Endothelial cell of umbilical vein (primary cell): ENCODE results near the gene TRIM2.

Source experiments
- EZH2 ChIP-seq: IDR thresholded peaks from 2 replicates; pipeline ENCODE4 v1.6.1; 2012; ENCODE audit warnings: borderline replicate concordance, low read depth, mild to moderate bottlenecking, moderate library complexity, low read length, inconsistent platforms; ENCODE audit not compliant: severe bottlenecking
- FOS ChIP-seq: IDR thresholded peaks from 2 replicates; pipeline ENCODE4 v1.6.1; 2011; ENCODE audit warnings: mild to moderate bottlenecking, low read length, moderate library complexity, borderline replicate concordance; ENCODE audit not compliant: insufficient read depth
- GATA2 ChIP-seq: IDR thresholded peaks from 2 replicates; pipeline ENCODE4 v1.7.0; 2011; ENCODE audit warnings: low read depth, mild to moderate bottlenecking, moderate library complexity, mixed read lengths, low read length; ENCODE audit not compliant: insufficient read length, insufficient read depth
- POLR2A ChIP-seq: IDR thresholded peaks from 2 replicates; pipeline ENCODE4 v1.6.1; 2012; ENCODE audit warnings: low read depth, mild to moderate bottlenecking, control low read depth, low read length
- POLR2AphosphoS5 ChIP-seq: IDR thresholded peaks from 2 replicates; pipeline ENCODE4 v1.6.1; 2012; ENCODE audit warnings: low read depth, mild to moderate bottlenecking, control low read depth, low read length, moderate library complexity; ENCODE audit not compliant: insufficient read depth
- TF ChIP-seq, protein P1 (sequence below), 2 donors: IDR thresholded peaks; 1 replicate in 1 of 2; 2 replicates in 1 of 2; pipeline ENCODE4 v1.5.1; 2011; ENCODE audit warnings: low read length in 2 of 2, mild to moderate bottlenecking in 2 of 2, moderate library complexity in 2 of 2, control low read depth in 1 of 2, inconsistent platforms in 1 of 2, low read depth in 1 of 2; ENCODE audit not compliant: insufficient read depth in 1 of 2; ENCODE audit errors: extremely low read depth in 1 of 2
- TF ChIP-seq, protein P2 (sequence below): IDR thresholded peaks from 2 replicates; pipeline ENCODE4 v1.6.1; 2011; ENCODE audit not compliant: insufficient read depth, insufficient read length

DNA sequence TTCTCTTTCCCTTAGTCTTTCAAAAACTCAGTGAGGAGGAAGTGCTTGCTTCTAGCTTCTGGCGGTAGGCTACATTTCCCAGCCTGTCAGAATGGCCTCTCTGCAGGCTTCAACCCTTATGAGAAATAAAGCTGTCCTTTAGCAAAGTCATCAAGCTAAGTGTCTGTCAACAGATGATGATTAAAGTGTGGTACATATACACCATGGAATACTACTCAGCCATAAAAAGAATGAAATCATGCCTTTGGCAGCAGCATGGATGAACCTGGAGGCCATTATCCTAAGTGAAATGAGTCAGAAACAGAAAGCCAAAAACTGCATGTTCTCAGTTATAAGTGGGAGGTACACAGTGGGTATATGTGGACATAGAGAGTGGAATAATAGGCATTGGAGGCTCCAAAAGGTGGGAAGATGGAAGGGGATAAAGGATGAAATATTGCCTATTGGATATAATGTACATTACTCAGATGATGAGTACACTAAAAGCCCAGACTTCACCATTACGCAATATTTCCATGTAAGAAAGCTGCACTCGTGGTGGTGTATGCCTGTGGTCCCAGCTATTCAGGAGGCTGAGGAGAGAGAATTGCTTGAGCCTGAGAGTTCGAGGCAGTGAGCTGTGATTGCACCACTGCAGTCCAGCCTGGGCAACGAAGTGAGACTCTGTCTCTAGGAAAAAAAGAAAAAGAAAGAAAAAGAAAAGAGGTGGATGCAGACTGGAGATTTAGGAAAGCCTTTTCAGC, 7.9 kb downstream of the TRIM2 start:
- TF ChIP-seq EZH2 (no peak), GATA2 (no peak), POLR2A (no peak), POLR2AphosphoS5 (no peak), FOS (no peak)
- TF ChIP-seq, protein P1, sequence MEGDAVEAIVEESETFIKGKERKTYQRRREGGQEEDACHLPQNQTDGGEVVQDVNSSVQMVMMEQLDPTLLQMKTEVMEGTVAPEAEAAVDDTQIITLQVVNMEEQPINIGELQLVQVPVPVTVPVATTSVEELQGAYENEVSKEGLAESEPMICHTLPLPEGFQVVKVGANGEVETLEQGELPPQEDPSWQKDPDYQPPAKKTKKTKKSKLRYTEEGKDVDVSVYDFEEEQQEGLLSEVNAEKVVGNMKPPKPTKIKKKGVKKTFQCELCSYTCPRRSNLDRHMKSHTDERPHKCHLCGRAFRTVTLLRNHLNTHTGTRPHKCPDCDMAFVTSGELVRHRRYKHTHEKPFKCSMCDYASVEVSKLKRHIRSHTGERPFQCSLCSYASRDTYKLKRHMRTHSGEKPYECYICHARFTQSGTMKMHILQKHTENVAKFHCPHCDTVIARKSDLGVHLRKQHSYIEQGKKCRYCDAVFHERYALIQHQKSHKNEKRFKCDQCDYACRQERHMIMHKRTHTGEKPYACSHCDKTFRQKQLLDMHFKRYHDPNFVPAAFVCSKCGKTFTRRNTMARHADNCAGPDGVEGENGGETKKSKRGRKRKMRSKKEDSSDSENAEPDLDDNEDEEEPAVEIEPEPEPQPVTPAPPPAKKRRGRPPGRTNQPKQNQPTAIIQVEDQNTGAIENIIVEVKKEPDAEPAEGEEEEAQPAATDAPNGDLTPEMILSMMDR (IDR thresholded peaks at IDR 0.05; ENCODE audit: extremely low read depth in 1 of 2, insufficient read depth in 1 of 2, low read depth in 1 of 2, low read length in 2 of 2): no peak
- TF ChIP-seq, protein P2, sequence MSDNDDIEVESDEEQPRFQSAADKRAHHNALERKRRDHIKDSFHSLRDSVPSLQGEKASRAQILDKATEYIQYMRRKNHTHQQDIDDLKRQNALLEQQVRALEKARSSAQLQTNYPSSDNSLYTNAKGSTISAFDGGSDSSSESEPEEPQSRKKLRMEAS: no peak
